ENCODE data around the gene FAM20C.
"Not testable (repeated sequence)": the region's sequence is repeated elsewhere in the genome, so short reads cannot be mapped to it uniquely, and the experiment has no call there.

The FAM20C gene

DNA sequence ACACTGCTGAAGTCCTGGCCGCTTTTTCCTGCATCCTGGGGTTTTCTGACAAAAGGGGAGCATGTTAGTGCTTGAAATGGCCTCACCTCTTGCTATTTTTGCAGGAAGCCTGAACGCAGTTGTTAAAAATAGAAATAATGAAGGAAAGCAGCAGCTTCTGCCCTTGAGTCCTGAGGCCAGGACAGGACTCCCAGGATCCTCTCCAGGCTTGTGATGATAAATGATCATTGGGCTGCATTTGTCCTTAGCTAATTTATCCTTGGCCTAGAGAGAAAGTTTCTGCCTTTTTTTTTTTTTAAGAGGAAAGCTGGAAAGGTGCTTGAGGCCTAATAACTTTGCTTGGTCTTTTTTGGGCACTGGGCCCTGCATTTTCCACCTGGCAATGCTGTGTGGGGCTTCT is 17.7 kb upstream of the FAM20C start:
- no peak for DNase-seq

DNA sequence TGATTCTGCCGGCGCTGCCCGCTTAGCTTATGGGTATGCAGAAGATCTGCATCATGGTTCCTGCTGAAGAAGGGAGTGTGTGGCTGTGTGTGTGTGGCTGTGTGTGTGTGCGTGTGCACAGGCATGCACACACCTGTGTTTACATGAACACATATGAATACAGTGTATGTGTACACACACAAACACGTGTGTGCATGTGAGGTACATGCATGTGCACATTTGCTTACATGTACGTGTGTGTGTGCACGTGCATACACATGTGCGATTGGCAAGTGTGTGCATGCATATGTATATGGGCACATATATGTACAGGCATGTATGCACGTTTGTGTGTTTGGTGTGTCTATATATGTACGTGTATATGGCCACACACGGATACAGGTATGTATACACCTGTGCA is 16.4 kb upstream of the FAM20C start:
- DNase-seq = no peak

DNA sequence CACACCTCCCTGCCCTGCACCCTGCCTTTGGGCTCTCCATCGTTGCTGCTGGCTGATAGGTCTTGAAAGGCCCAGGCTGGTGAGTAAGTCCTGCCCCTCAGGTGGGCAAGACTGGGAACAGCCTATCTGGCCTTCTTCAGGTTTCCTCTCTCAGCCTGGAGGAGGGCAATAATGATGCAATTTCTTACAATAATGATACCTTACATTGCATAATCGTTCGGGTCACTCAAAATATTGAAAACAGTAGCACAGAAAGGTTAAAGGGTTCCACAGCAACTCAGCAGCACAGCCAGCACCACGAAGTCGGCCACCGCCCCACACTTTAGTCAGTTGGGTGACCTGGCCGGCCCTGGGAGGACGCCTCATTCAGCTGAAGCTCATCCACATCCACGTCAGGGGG is 16.0 kb upstream of the FAM20C start:
- DNase-seq = no peak

DNA sequence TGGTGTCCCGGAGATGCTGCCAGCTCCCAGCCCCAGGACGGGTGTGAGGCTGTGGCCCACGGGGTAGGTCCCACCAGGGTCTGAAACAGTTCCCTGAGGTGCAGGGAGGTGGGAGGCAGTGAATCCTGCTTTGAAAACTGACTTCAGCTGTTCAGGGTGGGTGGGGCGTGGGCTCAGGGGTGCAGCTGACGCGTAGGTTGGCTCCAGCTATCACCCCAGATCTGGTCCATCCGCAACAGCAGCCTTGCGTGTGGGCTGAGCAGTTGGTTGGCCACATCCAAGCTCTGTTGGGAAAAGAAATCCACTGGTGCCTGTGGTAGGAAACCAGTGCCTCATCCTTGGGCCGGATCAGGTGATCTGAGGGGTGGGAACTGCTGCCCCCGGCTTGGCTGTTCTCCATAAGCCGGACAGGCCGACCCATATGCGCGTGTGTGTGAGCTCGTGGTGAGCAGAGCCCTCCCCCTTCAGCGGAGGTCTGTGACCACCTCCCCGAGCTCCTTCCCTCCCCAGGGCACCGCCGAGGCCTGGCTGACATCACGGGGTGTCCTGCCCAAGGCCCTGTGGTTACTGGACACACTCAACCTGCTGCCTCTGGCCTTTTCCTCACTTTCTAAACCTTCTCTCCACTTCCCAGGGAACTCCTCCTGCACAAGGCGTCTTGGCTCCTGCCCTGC is 15.4 kb upstream of the FAM20C start:
- no peak for DNase-seq

DNA sequence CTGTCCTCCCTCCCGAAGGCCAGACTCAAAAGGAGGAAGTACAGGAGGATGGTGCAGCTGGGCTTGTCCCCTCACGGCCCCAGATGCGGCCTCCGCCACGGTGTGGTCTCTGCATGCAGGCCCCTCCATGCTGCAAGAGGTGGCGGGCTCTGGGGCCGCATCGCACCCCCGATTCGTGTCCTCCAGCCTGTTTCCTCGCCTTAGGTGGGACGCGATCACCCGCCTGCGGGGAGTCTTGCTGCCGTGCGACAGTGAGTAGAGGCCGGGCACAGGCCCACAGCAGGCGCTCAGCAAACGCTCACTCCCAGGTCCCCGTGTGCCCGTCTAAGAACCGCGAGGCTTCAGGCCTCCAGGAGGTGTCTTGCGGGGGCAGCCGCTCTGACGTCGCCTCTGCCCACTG is 13.9 kb upstream of the FAM20C start:
- no peak for DNase-seq

DNA sequence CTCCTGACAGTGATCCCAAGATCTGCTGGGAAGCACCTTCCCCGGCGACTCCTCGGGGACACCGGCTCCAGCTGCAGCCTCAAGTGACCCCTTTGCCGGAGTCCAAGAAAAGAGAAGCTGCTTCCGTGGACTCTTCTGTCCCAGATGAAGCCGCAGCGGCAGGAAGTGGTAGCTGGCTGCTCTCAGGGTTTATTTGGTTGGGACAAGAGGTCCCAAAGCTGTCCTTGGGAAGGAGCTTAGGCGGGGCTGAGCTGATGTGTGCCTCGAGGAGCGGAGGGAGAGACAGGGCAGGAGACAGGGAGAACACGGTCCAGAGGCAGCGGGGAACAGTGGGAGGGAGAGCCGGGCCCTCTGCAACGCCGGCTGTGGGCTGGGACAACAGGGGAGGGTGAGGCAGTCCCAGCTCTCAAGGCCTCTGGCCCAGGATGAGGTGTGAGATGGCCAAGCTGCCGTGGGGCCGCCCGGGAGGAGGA is 13.1 kb upstream of the FAM20C start:
- DNase-seq = no peak

DNA sequence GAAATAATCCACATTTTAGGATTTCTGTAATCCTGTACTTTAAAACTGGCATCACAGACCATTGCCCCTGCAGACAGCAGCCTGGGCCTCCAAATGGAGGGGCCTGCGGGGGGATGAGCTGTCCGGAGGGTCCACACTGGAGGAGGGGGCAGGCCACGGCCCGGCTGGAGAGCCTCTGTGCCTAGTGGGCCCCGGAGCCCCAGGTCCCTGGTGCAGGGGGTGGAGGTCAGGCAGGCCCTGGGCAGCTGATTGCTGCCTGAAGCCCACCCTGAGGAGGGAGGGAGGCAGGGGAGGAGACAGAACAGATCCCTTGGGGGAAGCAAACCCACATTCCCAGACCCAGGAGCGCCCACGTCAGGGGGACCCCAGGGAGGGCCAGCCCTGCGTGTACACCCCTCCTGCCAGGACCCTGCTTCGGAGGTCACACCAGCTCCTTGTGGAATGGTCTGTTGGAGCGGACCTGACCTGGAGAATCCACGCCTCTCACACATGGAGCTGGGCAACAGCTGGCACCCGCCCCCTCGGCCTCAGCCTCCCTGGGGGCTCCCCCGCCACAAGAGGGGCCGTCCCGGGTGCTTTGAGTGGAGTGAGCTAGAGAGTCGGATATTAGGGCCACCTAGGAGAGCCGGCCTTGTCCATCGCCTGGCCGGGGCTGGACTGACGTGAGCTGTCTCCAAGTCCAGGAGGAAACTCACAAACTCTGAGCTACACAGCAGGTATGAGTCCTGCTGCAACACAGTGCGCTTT is 12.2 kb upstream of the FAM20C start:
- DNase-seq = no peak

DNA sequence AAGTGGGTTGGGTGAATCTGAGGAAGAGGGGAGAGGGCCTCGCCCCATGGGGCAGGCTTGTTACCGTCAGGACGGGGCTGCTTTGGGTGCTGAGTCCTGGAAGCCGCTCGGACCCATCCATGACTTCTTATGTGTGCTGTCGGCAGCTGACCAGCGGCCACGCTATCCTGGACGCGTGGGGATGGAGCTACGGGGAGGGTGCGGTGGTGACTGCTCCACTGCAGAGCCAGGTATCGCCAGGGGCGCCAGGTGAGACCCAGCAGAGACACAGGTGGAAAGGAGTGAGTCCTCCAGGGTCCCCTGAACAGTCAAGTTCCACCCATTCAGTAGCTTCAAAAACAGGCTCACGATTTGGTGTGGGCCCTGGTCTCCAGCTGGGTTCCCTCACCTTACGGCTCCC is 10.6 kb upstream of the FAM20C start:
- no peak for DNase-seq

DNA sequence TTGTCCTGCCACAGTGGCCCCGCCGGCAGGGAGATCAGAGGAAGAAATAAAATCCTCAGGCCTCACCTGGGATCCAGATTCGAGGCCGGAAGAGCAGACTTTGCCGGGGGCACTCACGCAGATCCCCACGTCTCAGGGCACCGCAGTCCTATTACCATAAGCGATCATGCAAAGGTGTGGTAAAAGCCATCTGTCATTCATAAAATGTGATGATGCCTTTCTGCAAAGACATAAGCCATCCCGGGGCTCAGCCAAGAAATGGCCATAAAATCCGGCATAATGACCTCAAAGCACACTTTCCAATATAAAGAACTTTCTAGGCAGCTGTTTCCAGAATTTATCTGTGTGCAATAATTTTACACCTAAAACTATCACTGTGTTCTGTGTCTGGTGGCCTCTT is 9.9 kb upstream of the FAM20C start:
- not testable (repeated sequence) for DNase-seq

DNA sequence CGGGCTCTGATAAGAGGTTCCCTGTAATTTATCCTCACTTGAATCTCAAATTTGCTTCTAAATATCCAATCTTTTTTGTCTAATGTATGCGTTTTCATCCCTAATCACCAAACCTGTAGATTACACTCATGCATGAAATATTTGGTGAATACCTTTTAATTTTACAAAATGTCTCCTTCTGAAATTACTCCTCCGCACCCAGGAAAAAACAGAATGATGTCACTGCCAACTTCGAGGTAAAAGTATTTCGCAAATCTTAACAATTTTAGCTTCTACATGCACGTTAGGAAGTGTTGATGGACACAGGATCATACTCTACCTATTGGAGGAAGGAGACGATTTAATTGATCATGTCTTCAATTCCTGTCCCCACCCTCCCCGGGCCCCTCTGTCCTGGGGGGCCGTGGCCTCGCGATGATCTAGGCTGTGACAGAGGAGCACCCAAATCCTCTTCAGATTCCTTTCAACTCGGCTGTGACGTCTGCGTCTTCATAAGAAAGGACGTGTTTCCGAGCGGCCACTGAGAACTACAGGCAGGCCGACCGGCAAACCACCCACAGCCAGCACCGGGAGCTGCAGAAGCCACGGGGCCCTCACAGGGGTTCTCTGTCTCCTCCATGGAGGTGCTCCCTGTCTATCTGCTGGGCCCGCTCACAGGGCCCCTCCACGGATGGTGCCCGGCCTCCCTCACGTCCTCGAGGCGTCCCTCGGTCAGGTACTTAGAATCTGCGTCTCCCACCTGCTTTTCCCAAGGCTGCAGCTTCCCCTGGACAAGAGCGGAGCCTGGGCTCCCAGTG is 8.7 kb upstream of the FAM20C start:
- no peak for DNase-seq

DNA sequence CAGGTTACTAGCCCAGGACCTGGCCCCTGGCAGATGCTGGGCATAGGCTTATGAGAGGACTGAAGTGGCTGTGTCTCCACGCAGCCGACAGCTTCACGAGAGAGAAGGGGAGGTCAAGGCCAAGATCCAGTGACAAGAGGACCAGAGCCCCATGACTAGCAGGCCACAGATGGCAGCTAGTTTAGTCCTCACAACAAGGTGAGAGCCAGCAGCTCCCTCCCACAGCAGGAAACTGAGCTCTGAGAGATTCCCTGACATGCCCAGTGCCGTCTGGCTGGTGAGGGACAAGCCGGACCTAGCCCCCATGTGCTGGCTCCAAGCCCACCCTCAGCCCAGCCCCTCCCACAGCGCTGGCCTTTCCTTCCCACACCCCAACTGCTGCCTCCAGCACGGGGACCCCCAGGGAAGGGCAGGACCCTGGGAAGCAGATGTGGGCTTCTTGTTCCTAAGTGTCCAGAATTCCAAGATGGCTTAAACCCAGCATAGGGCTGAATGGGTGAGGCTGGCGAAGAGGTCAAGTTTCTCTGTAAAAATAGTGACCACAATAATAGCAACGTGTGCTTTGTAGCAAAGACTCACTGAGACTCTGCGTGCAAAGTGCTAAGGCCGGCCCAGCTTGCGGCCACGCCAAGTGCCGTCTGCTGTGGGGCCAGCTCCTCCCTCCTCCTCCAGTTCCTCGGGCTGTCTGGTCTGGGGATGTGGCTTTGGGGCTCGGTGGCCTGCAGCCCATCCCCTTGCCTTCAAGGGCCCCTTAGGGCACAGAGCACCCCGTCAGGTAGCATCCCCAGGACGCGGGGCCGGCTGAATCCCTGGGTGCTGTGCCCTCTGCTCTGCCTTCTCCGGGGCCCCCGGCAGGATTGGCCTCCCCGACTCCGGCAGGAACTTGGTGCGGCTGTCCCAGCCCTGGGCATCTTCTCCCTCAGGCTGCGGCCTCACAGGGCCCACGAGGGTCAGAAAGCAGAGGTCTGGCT is 7.8 kb upstream of the FAM20C start:
- DNase-seq = no peak

DNA sequence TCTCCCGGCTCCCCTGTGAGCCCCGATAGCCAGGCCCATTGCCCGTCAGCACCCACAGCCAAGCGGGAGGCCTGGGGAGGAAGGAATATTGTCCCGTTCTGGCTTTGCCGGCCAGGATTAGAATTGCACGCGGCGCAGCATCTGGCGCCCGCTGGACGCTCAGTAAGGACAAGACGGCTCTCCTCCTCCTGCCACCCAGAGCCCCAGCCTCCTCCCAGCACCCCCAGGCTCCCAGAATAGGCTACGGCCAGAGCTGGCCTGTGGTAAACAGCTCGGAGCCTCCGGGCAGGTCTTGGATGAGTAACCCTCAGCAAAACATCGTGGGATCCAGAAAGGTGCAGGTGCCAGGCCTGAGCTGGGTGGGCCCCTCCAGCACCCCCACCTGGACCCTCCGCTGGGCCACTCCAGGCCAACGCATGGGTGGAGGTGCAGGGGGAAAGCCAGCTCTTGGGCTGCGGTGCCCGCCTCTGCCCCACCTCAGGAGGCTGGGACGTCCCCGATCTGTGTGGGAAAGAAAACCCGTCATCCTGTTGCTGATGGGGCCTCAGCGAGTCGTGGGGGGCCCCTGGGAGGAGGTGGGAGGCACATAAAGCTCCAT is 5.8 kb upstream of the FAM20C start:
- no peak for DNase-seq

DNA sequence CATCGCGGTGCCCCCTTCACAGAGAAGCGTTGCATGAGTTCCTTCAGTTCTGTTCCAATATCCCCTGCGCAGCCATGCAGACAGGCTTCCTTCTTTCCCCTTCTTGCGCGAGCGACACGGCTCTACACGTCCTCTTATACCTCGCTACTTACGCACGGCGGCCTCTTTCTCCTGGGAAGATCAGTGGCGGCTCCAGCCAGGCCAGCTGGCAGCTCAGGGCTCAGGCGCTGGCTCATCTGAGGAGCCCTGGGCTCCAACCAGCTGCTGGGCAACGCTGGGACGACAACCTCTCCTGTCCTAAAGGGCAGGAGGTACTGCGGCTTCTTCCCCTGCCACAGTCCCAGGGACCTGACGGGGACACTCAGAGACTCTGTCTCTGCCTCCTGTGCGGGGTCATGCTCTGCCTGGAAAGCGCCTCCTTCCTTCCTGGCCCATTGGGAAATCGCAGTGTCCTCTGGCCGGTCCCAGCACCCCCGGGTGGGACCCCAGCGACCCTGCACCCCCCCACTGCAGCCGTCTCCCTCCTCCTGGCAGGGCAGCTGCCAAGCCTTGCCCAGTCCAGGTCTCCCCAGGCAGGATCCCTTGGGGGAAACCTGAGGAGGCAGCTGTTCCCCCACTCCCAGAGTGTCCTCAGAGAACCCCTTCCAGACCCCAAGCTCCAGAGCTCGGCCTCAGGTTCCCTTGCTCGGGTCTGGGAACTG is 5.0 kb upstream of the FAM20C start:
- DNase-seq = no peak

DNA sequence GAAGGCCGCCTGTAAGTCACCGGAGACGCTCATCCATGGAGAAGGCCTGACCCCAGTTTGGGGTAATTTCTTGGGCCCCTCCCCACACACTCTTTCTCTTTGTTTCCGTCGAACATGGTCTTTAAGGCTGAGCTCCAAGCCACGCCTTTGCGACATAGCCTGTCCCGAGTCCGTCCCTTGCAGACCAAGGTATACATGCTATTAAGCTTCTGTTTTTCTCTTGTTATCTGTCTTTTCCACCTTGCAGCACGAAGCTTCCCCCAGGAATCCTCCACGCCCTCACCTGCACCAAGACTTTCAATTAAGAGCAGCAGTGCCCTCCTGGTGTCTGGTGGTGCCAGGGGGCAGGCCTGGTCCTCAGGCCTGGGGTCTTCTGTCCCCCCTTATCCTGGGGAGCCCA is 4.2 kb upstream of the FAM20C start:
- DNase-seq = no peak

DNA sequence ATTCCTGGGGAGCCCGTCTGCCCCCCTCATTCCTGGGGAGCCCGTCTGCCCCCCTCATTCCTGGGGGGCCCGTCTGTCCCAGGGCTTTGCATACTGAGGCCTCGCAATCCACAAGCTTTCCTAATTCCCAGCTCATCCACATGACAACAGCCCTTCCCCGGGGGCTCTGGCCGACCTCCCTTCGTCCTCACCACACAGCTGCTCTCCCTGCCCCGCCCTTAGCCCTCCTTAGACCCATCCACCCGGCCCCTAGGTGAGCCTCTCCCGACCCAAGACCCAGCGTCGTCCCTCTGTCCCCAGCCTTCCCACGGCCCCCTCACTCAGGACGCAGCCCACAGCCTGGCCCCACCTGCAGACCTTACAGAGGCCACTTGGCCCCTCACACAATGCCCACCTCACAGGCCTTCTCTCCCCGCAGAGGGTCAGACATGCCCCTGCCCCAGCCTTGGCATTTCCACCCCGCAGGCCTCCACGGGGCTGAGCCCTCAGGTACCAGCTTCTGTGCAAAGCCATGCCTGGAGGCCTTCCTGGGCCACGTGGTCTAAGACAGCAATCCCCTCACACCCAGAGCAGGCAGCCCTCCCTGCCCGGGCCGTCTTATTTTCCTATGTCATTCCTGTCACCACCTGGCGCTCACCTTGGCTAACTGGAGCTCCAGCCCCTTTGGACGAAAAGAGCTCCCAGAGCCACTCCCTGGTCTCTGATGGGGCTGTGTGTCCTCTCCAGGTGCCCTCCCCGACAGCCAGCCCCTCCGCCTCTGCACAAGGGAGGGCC is 3.5 kb upstream of the FAM20C start:
- DNase-seq = no peak

DNA sequence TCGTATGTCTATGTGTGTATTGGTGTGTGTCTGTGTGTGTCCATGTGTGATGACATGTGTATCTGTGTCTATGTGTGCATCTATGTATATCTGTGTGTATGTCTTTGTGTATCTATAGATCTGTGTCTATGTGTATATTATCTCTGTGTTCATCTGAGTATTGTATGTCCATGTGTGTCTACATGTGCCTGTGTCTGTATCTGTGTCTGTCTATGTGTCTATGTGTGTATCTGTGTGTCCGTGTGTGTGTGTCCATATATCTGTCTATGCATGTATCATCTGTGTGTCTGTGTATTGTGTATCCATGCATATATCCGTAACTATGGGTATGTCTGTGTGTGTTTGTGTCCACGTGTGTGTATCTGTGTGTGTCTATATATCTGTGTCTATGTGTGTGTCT is 2.7 kb upstream of the FAM20C start:
- DNase-seq = no peak

DNA sequence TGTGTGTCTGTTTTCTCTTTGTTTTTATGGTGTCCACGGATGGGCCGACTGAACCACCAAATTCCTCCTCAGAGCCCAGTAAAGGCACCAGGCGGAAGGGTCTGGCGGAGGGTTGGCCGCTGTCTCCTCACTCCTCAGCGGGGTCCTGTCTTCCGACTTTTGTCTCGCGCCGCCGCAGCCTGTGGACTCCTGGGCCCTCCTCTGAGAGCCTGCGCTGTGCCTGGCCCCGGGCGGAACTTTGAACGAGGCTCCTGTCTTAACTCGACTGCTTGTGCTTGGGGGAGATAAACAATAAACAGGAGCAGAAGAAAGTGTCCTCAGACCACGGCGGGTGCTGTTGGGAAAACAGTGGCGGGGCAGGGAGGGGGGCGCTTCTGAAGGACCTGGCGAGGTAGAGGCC is 2.2 kb upstream of the FAM20C start:
- no peak for DNase-seq

DNA sequence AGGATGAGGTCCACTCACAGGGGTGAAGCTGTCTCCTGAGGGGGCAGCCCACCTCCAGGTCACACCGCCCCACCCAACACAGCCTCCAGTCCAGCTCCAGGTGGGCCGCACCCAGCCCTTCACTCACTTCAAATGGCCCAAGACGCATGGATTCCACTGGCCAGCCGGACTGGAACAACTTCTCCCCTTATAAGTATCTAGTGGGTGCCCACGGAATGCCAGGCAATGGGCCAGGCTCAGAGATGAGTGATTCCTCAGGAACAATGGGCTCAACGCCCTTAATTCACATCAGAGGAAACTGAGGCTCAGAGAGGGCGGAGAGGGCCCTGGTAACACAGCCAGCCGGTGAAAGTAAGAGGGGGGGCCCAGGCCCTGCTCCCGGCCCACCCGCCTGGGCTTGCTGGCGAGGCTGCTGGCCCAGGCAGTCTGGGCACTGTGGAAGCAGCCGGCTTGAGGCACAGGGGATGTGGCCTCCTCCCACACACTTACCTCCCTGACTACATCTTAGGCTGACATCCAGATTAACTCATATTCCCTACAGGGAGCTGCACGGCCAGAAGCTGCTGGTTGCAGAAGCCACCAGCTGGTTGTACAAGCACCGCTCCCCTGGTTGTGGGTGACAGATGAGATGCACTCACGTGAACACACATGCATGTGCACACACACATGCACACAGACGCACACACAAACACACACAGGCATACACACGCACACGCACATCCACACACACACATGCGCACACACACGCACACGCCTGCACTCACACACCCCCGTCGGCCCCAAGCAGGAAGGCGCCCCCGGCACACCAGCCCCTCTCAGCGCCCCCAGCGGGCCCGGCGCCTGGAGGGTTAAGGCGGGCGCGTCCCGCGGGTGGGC is 1.0 kb upstream of the FAM20C start:
- no peak for DNase-seq

DNA sequence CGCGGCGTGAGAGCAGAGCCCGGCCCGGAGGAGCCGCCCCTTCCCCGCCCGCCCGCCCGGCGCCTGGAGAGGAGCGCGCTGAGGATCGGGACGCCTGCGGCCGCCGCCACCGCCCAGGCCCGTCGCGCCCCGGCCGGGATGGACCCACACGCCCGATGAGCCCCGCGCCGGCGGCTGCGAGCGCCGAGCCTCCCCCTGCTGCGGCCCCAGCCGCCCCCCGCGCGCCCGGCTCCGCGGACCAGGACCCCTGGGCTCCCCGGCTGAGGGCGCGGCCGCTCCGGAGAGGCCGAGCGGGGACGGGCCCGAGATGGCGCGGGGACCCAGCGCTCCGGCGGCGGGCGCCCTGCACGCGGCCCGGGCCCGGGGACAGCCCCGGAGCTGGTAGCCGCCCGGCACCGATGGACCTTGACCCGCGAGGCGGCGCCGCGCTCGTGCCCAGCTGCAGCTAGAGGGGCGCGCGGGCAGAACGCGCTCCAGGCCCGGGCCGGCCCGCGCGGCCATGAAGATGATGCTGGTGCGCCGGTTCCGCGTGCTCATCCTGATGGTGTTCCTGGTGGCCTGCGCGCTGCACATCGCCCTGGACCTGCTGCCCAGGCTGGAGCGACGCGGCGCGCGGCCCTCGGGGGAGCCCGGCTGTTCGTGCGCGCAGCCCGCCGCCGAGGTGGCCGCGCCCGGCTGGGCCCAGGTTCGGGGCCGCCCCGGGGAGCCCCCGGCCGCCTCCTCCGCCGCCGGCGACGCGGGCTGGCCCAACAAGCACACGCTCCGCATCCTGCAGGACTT is 520 bp downstream of the FAM20C start:
- DNase-seq = no peak

Data from bone marrow (tissue), 2 donors.